ENCODE measurements around the gene MZB1.

Gene MZB1

GRCh38 chr5:139403787-139404483 is 14.2 kb upstream of the MZB1 start, which contains the start of gene SPATA24:
TSS of gene SPATA24 (minus strand) at chr5:139404089. CDS start at chr5:139404060, 29 bp downstream.
- DNase-seq (ENCODE audit: low spot score), result peak; percentile 98
- H3K4me3 ChIP-seq, result peak within 1 kb of the TSS; percentile 77
- peak within 1 kb of the TSS; percentile 58 to 98 for H3K27ac ChIP-seq
- no peak for TF ChIP-seq CTCF (IDR thresholded peaks at IDR 0.05)

GRCh38 chr5:139403418-139403786 is 13.7 kb upstream of the MZB1 start:
- no peak for TF ChIP-seq CTCF (IDR thresholded peaks at IDR 0.05)
- Histone ChIP-seq H3K27ac (peak overlapping the region; percentile 58 to 98), H3K4me3 (peak overlapping the region; percentile 77)
- DNase-seq (ENCODE audit: low spot score), result no peak

GRCh38 chr5:139402561-139403158 is 12.9 kb upstream of the MZB1 start:
- H3K4me3 ChIP-seq, result peak overlapping the region; percentile 77
- TF ChIP-seq CTCF (IDR thresholded peaks at IDR 0.05), result no peak
- DNase-seq (ENCODE audit: low spot score), result no peak
- peak overlapping the region in 1 of 2 donors; percentile 98 for H3K27ac ChIP-seq

- no peak for DNase-seq (ENCODE audit: low spot score)
- no peak overlapping the region for H3K27ac ChIP-seq
- no peak for TF ChIP-seq CTCF (IDR thresholded peaks at IDR 0.05)
- no peak overlapping the region for H3K4me3 ChIP-seq
These were observed 11.8 kb upstream of the MZB1 start for GRCh38 chr5:139401546-139401945.

- TF ChIP-seq CTCF (IDR thresholded peaks at IDR 0.05), result no peak
- DNase-seq (ENCODE audit: low spot score), result no peak
- Histone ChIP-seq H3K27ac (no peak overlapping the region), H3K4me3 (no peak overlapping the region)
These were observed 9.9 kb upstream of the MZB1 start for GRCh38 chr5:139399501-139400121.

- no peak for TF ChIP-seq CTCF (IDR thresholded peaks at IDR 0.05)
- no peak overlapping the region for H3K4me3 ChIP-seq
- no peak for DNase-seq (ENCODE audit: low spot score)
- no peak overlapping the region for H3K27ac ChIP-seq
These were observed 8.2 kb upstream of the MZB1 start for GRCh38 chr5:139397921-139398320.

Measured in coronary artery (tissue), 2 donors.